ENCODE measurements around the gene TSPAN18.

GRCh38 chr11:44948155-44948554, 221.4 kb downstream of the TSPAN18 start:
- no peak for TF ChIP-seq EZH2 (IDR thresholded peaks at IDR 0.05; ENCODE audit: borderline replicate concordance, low read length)
- no peak for TF ChIP-seq CTCF (IDR thresholded peaks at IDR 0.05; ENCODE audit: low read length)

Measured in OCI-LY1 (cell line).